ENCODE data around the gene CEACAM7. TPM values are rescaled to one million over a fixed set of nuclear protein-coding genes. Genes with fewer than 3 reads are reported as not detected.

CEACAM7 gene
- total RNA-seq, 4 donors from 2014 or later: 0.83 to 2.1 TPM; not detected in 2

- Histone ChIP-seq H3K4me1 (no peaks in the 10 kb centered on the region), H3K36me3 (no peaks in the 10 kb centered on the region), H3K27me3 (peaks cover 0 to 60% (median 2%) of the 10 kb centered on the region in 4 donors), H3K27ac (replicated peaks in 1 of 4) (no peak overlapping the region), H3K9me3 (no peaks in the 10 kb centered on the region), H3K4me3 (no peak overlapping the region)
- intact Hi-C loops (cut with DNase I): no loop called here
- WGBS: 75% methylated on average over 13 of the region's 13 CpGs
- TF ChIP-seq CTCF (IDR thresholded peaks at IDR 0.05): no peak
- no peak for TF ChIP-seq POLR2AphosphoS5 (IDR thresholded peaks at IDR 0.05)
- TF ChIP-seq POLR2A (IDR thresholded peaks at IDR 0.05; ENCODE audit: low read depth): no peak
- no peak for TF ChIP-seq EP300 (IDR thresholded peaks at IDR 0.05)
- DNase-seq (ENCODE audit: extremely low spot score): peak; percentile 83
These were observed 12.5 kb upstream of the CEACAM7 start for GRCh38 chr19:41700381-41701195.

- Histone ChIP-seq H3K36me3 (no peaks in the 10 kb centered on the region), H3K27me3 (peaks cover 0 to 60% (median 0%) of the 10 kb centered on the region in 4 donors), H3K4me3 (no peak overlapping the region), H3K27ac (replicated peaks in 1 of 4) (no peak overlapping the region), H3K9me3 (no peaks in the 10 kb centered on the region), H3K4me1 (no peaks in the 10 kb centered on the region)
- no peak for DNase-seq (ENCODE audit: extremely low spot score)
- WGBS: 61% methylated on average over 2 of the region's 2 CpGs
- intact Hi-C loops (cut with DNase I): no loop called here
- no peak for TF ChIP-seq POLR2AphosphoS5 (IDR thresholded peaks at IDR 0.05)
- TF ChIP-seq CTCF (IDR thresholded peaks at IDR 0.05): no peak
- TF ChIP-seq POLR2A (IDR thresholded peaks at IDR 0.05; ENCODE audit: low read depth): no peak
- no peak for TF ChIP-seq EP300 (IDR thresholded peaks at IDR 0.05)
These were observed 11.9 kb upstream of the CEACAM7 start for GRCh38 chr19:41699968-41700323.

GRCh38 chr19:41699231-41699967 lies 11.3 kb upstream of the CEACAM7 start:
- H3K36me3 ChIP-seq: no peaks in the 10 kb centered on the region
- H3K4me1 ChIP-seq: no peaks in the 10 kb centered on the region
- 75% methylated on average over 14 of the region's 17 CpGs for WGBS
- intact Hi-C loops (cut with DNase I): no loop called here
- no peak overlapping the region for H3K27ac ChIP-seq (replicated peaks in 1 of 4)
- DNase-seq (ENCODE audit: extremely low spot score): peak; percentile 64
- TF ChIP-seq EP300 (IDR thresholded peaks at IDR 0.05) (no peak), POLR2A (IDR thresholded peaks at IDR 0.05; ENCODE audit: low read depth) (no peak), POLR2AphosphoS5 (IDR thresholded peaks at IDR 0.05) (no peak), CTCF (IDR thresholded peaks at IDR 0.05) (no peak)
- peaks cover 0 to 61% (median 0%) of the 10 kb centered on the region in 4 donors for H3K27me3 ChIP-seq
- H3K4me3 ChIP-seq: no peak overlapping the region
- H3K9me3 ChIP-seq: peaks cover 0 to 2% (median 0%) of the 10 kb centered on the region in 4 donors

- no peak overlapping the region for H3K27ac ChIP-seq (replicated peaks in 1 of 4)
- TF ChIP-seq CTCF (IDR thresholded peaks at IDR 0.05): no peak
- no peak for TF ChIP-seq EP300 (IDR thresholded peaks at IDR 0.05)
- no peak for TF ChIP-seq POLR2AphosphoS5 (IDR thresholded peaks at IDR 0.05)
- TF ChIP-seq POLR2A (IDR thresholded peaks at IDR 0.05; ENCODE audit: low read depth): no peak
- H3K4me3 ChIP-seq: no peak overlapping the region
- H3K9me3 ChIP-seq: peaks cover 0 to 7% (median 0%) of the 10 kb centered on the region in 4 donors
- WGBS: 70% methylated on average over 1 of the region's 1 CpG
- peaks cover 0 to 61% (median 0%) of the 10 kb centered on the region in 4 donors for H3K27me3 ChIP-seq
- intact Hi-C loops (cut with DNase I): no loop called here
- DNase-seq (ENCODE audit: extremely low spot score): no peak
- no peaks in the 10 kb centered on the region for H3K36me3 ChIP-seq
- H3K4me1 ChIP-seq: no peaks in the 10 kb centered on the region
These were observed 10.7 kb upstream of the CEACAM7 start for GRCh38 chr19:41698746-41699230.

Data from esophagus muscularis mucosa (tissue), 4 donors.